Measurements from ENCODE around the gene C19orf47. TPM values are rescaled to one million over a fixed set of nuclear protein-coding genes. Genes with fewer than 3 reads are reported as not detected.

C19orf47 gene
- polyA plus RNA-seq, 1 donor from 2014 or later: 22.8 TPM

- Histone ChIP-seq H3K36me3 (ENCODE audit: insufficient read depth, low read length) (no peaks in the 10 kb centered on the region), H3K4me3 (ENCODE audit: low read length) (peak overlapping the region; percentile 89), H3F3A (ENCODE audit: insufficient read depth, low read length, poor library complexity, severe bottlenecking) (no peaks in the 10 kb centered on the region), H3K27ac (ENCODE audit: low read length) (no peak overlapping the region), H3K27me3 (ENCODE audit: insufficient read depth, low read depth, low read length) (no peaks in the 10 kb centered on the region), H3K9me2 (ENCODE audit: insufficient read depth, low read length) (no peaks in the 10 kb centered on the region), H3K9me3 (ENCODE audit: low read length) (no peaks in the 10 kb centered on the region), H3K4me2 (ENCODE audit: low read length) (no peak overlapping the region), H2AFZ (ENCODE audit: low read depth, low read length) (no peak overlapping the region), H4K20me1 (ENCODE audit: insufficient read depth) (no peaks in the 10 kb centered on the region), H3K9ac (ENCODE audit: low read length) (no peak overlapping the region), H3K79me2 (replicated peaks; ENCODE audit: insufficient read depth, low read length) (peaks cover 38% of the 10 kb centered on the region)
- no peak for TF ChIP-seq RAD21 (conservative IDR thresholded peaks at IDR 0.05)
- TF ChIP-seq MXI1 (conservative IDR thresholded peaks at IDR 0.05; ENCODE audit: poor library complexity, severe bottlenecking): no peak
- peak; percentile 31 for TF ChIP-seq POLR2AphosphoS5 (IDR thresholded peaks at IDR 0.05)
These were observed 65.3 kb downstream of the C19orf47 start for GRCh38 chr19:40282920-40283319.

DNA sequence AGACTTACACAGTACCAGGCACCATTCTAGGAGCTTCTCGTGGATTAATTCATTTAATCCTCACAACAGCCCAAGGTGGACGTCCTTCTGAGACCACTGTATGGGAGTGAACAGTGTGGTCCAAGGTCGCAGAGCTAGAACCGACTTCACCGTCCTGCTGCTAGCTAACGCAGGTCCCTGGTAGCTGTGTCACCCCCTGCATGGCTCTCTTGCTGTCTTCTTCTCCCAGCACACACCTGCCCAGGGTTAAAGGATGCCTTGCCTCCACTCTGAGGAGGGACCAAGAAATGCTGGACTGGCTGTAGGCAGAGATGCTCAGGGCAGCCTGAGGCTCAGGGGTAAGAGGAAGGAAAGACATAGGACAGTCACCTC, 66.0 kb downstream of the C19orf47 start:
- no peak overlapping the region for H3K9ac ChIP-seq (ENCODE audit: low read length)
- H3K79me2 ChIP-seq (replicated peaks; ENCODE audit: insufficient read depth, low read length): peaks cover 38% of the 10 kb centered on the region
- H3K27me3 ChIP-seq (ENCODE audit: insufficient read depth, low read depth, low read length): no peaks in the 10 kb centered on the region
- TF ChIP-seq REST (IDR thresholded peaks at IDR 0.05; ENCODE audit: borderline replicate concordance) (no peak), TAF1 (IDR thresholded peaks at IDR 0.05; ENCODE audit: low read depth) (no peak), EP300 (conservative IDR thresholded peaks at IDR 0.05; ENCODE audit: poor library complexity, severe bottlenecking) (no peak), RAD21 (conservative IDR thresholded peaks at IDR 0.05) (no peak), EZH2 (IDR thresholded peaks at IDR 0.05; ENCODE audit: borderline replicate concordance, insufficient read depth, low read length, poor library complexity, severe bottlenecking) (no peak), MXI1 (conservative IDR thresholded peaks at IDR 0.05; ENCODE audit: poor library complexity, severe bottlenecking) (no peak), SMC3 (conservative IDR thresholded peaks at IDR 0.05; ENCODE audit: poor library complexity) (no peak), POLR2AphosphoS5 (IDR thresholded peaks at IDR 0.05) (no peak)
- TF ChIP-seq, protein P1, sequence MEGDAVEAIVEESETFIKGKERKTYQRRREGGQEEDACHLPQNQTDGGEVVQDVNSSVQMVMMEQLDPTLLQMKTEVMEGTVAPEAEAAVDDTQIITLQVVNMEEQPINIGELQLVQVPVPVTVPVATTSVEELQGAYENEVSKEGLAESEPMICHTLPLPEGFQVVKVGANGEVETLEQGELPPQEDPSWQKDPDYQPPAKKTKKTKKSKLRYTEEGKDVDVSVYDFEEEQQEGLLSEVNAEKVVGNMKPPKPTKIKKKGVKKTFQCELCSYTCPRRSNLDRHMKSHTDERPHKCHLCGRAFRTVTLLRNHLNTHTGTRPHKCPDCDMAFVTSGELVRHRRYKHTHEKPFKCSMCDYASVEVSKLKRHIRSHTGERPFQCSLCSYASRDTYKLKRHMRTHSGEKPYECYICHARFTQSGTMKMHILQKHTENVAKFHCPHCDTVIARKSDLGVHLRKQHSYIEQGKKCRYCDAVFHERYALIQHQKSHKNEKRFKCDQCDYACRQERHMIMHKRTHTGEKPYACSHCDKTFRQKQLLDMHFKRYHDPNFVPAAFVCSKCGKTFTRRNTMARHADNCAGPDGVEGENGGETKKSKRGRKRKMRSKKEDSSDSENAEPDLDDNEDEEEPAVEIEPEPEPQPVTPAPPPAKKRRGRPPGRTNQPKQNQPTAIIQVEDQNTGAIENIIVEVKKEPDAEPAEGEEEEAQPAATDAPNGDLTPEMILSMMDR (IDR thresholded peaks at IDR 0.05; ENCODE audit: poor library complexity, severe bottlenecking): no peak
- no peak overlapping the region for H3K27ac ChIP-seq (ENCODE audit: low read length)
- H4K20me1 ChIP-seq (ENCODE audit: insufficient read depth): no peaks in the 10 kb centered on the region
- H2AFZ ChIP-seq (ENCODE audit: low read depth, low read length): no peak overlapping the region
- no peak overlapping the region for H3K4me2 ChIP-seq (ENCODE audit: low read length)
- H3K9me2 ChIP-seq (ENCODE audit: insufficient read depth, low read length): no peaks in the 10 kb centered on the region
- H3K36me3 ChIP-seq (ENCODE audit: insufficient read depth, low read length): no peaks in the 10 kb centered on the region
- H3K9me3 ChIP-seq (ENCODE audit: low read length): no peaks in the 10 kb centered on the region
- no peak overlapping the region for H3K4me3 ChIP-seq (ENCODE audit: low read length)
- H3F3A ChIP-seq (ENCODE audit: insufficient read depth, low read length, poor library complexity, severe bottlenecking): no peaks in the 10 kb centered on the region

Data from neural cell (in vitro differentiated cells).